K562 (cell line): ENCODE measurements around the gene THADA. TPM values are rescaled to one million over a fixed set of nuclear protein-coding genes. Genes with fewer than 3 reads are reported as not detected.

ENCODE experiments used
- ATAC-seq: fragments of 200-7000 bp; cut with Tn5 transposase; 3 replicates; pipeline ENCODE4 v1.9.1; 2020; ENCODE audit warnings: moderate library complexity
- BruUV-seq: library from RNA; stranded (reverse); fragments of 400-500 nt; replicated peaks from 2 replicates; lab custom pipeline; 2021; lab: Mats Ljungman, UMichigan
- CTCF ChIA-PET: fragments of 300-600 bp; formaldehyde crosslinking; extraction: SDS; loops from one replicate; lab custom pipeline; 2021; ENCODE audit warnings: low intra/inter-chr PET ratio; lab: Yijun Ruan, JAX
- POLR2A ChIA-PET: fragments of 300-600, 350-650 bp; sonication (Branson Sonifier 250); formaldehyde crosslinking; extraction: SDS; loops from one replicate; lab custom pipeline; 2021; ENCODE audit warnings: antibody characterized with exemption, inconsistent platforms; lab: Yijun Ruan, JAX
- DNase-seq, 4 experiments: peaks; one replicate each; pipeline versions ENCODE4 v3.0.0 to v3.0.0-alpha.2; 2011 to 2018; ENCODE audit warnings: low spot score in 3 of 4, mixed read lengths in 3 of 4; ENCODE audit errors: extremely low read depth in 1 of 4
- FAIRE-seq: peaks from 2 replicates; lab custom pipeline; 2011; peaks lifted over from hg19 to GRCh38; lab: Jason Lieb, UNC
- H2AFZ ChIP-seq: 2 replicates; pipeline ENCODE4 v1.6.0; 2011; ENCODE audit warnings: low read depth, low read length, control low read depth, inconsistent platforms
- H3K27ac ChIP-seq: fragments of 200-600 bp; 3 replicates; pipeline ENCODE4 v1.8.0; 2011; ENCODE audit warnings: low read depth, mild to moderate bottlenecking, control low read depth, inconsistent platforms, low read length, moderate library complexity, mixed read lengths; ENCODE audit errors: extremely low read depth
- H3K27me3 ChIP-seq, 2 experiments: fragments of 300-600 bp in 1 of 2; 2 replicates in 1 of 2; 3 replicates in 1 of 2; pipeline versions ENCODE4 v1.6.0 to v1.8.0; 2011; ENCODE audit warnings: inconsistent platforms in 2 of 2, low read length in 2 of 2, mild to moderate bottlenecking in 1 of 2, mixed read lengths in 1 of 2, moderate library complexity in 1 of 2; ENCODE audit not compliant: control insufficient read depth in 2 of 2, insufficient read depth in 2 of 2
- H3K36me3 ChIP-seq: fragments of 300-600 bp; 3 replicates; pipeline ENCODE4 v1.8.0; 2011; ENCODE audit warnings: mild to moderate bottlenecking, low read length, inconsistent platforms; ENCODE audit not compliant: control insufficient read depth, insufficient read depth
- H3K4me1 ChIP-seq, 2 experiments: fragments of 200-600 bp in 1 of 2; replicated peaks in 1 of 2; 2 replicates in 1 of 2; 3 replicates in 1 of 2; pipeline versions ENCODE4 v1.5.1 to v1.8.0; 2011; ENCODE audit warnings: inconsistent platforms in 2 of 2, low read length in 2 of 2, mild to moderate bottlenecking in 1 of 2, mixed read lengths in 1 of 2, moderate library complexity in 1 of 2; ENCODE audit not compliant: control insufficient read depth in 2 of 2, insufficient read depth in 2 of 2
- H3K4me2 ChIP-seq: 2 replicates; pipeline ENCODE4 v1.6.1; 2011; ENCODE audit warnings: low read length, control low read depth, inconsistent platforms, mixed read lengths; ENCODE audit not compliant: insufficient read depth
- H3K4me3 ChIP-seq: fragments of 200-600 bp; sonication (generic), shearing (Covaris generic); 2 replicates; pipeline ENCODE4 v1.5.1; 2016; ENCODE audit warnings: control low read depth, inconsistent platforms
- H3K79me2 ChIP-seq: fragments of 200-600 bp; 3 replicates; pipeline ENCODE4 v1.8.0; 2011; ENCODE audit warnings: low read length, inconsistent platforms; ENCODE audit not compliant: control insufficient read depth, insufficient read depth
- H3K9ac ChIP-seq, 2 experiments: 2 replicates each; pipeline versions ENCODE4 v1.6.0 to v1.6.1; 2011; ENCODE audit warnings: low read depth in 2 of 2, low read length in 2 of 2, control low read depth in 1 of 2, inconsistent platforms in 1 of 2, mild to moderate bottlenecking in 1 of 2, mixed read lengths in 1 of 2; ENCODE audit not compliant: insufficient read depth in 1 of 2
- H3K9me1 ChIP-seq: one replicate; pipeline ENCODE4 v1.6.0; 2011; ENCODE audit warnings: inconsistent platforms, mild to moderate bottlenecking, low read length, moderate library complexity; ENCODE audit not compliant: control insufficient read depth, insufficient read depth
- H3K9me3 ChIP-seq: replicated peaks from 2 replicates; pipeline ENCODE4 v1.5.1; 2011; ENCODE audit warnings: low read depth, low read length, inconsistent platforms; ENCODE audit not compliant: control insufficient read depth, insufficient read depth
- H4K20me1 ChIP-seq: replicated peaks from 2 replicates; pipeline ENCODE4 v1.6.1; 2011; ENCODE audit warnings: low read length, inconsistent platforms, mixed read lengths; ENCODE audit not compliant: control insufficient read depth, insufficient read depth
- FOXK1 ChIP-seq: sonication (generic); formaldehyde crosslinking; IDR thresholded peaks from 2 replicates; pipeline ENCODE4 v1.8.0; 2022; ENCODE audit warnings: missing genetic modification reagents, mild to moderate bottlenecking, borderline replicate concordance
- KLF6 ChIP-seq: fragments of 250-450 bp; sonication (Bioruptor Pico); IDR thresholded peaks from 2 replicates; pipeline ENCODE4 v1.4.0; 2020; ENCODE audit warnings: mild to moderate bottlenecking, moderate library complexity, borderline replicate concordance
- NEUROD1 ChIP-seq: fragments of 150-350 bp; IDR thresholded peaks from 2 replicates; pipeline ENCODE4 v1.6.1; 2014; ENCODE audit warnings: borderline replicate concordance, low read length, low read depth; ENCODE audit not compliant: partially characterized antibody
- WGBS: fragments of 100-300 bp; shearing (Covaris generic); methylation state at CpG from one replicate; pipeline ENCODE4 v1.1.6; 2016; ENCODE audit warnings: low coverage, mixed read lengths; ENCODE audit not compliant: insufficient coverage; ENCODE audit errors: missing lambda C conversion rate; 5-methylcytosine and 5-hydroxymethylcytosine counted together
- in situ Hi-C: fragments of 300-500 bp; cut with MboI; formaldehyde crosslinking; loops from 4 replicates; pipeline ENCODE4 v1.15.0; 2018; ENCODE audit warnings: inconsistent platforms, mixed read lengths
- intact Hi-C: fragments of 100-400 bp; cut with micrococcal nuclease; formaldehyde crosslinking; loops from 2 replicates; pipeline ENCODE4 v1.14.2; 2022
- polyA plus RNA-seq, 8 experiments: library from polyadenylated mRNA; depleted of rRNA in 4 of 8; stranded (reverse) in 5 of 8; unstranded in 3 of 8; fragments of >200 nt; fragmentation: Nextera tagmentation in 2 of 8; fragmentation: Illumina TruSeq in 1 of 8; extraction: Ambion mirVana in 2 of 8; extraction: Trizol in 1 of 8; gene quantifications; 2 replicates each; pipeline versions ENCODE4 v1.2.1 to v1.2.3, GENCODE V29; 2011 to 2014; ENCODE audit warnings: inconsistent platforms in 1 of 8, missing spikeins in 1 of 8
- small RNA-seq: library from RNA; depleted of rRNA; stranded (forward); fragments of <200 nt; gene quantifications from one replicate; pipeline ENCODE3, GENCODE V24; 2014
- total RNA-seq, 7 experiments: library from RNA; depleted of rRNA in 6 of 7; stranded (reverse); fragments of >200 nt in 6 of 7; fragmentation: Illumina TruSeq in 2 of 7; extraction: Trizol in 2 of 7; gene quantifications; 2 replicates each; pipeline versions ENCODE4 v1.2.1 to v1.2.3, GENCODE V29; 2011 to 2021; ENCODE audit warnings: low replicate concordance in 1 of 7

The THADA gene
- total and polyA plus RNA-seq, 9 of the 15 experiments (the other 6 are each of a cell fraction or from before 2014, with no cell fraction given) = 17.8 to 34.7 (median 31.9) TPM

- no peak overlapping the region; the same call in 2 of the 3 replicates for H3K27ac ChIP-seq
- no peaks in the 10 kb centered on the region for H4K20me1 ChIP-seq
- peaks cover 57 to 69% of the 10 kb centered on the region in 2 experiments for H3K4me1 ChIP-seq
- no peak overlapping the region for H3K4me3 ChIP-seq
- in situ Hi-C loops (no loop called here), intact Hi-C loops (no loop called here)
- no peak overlapping the region for H2AFZ ChIP-seq
- H3K27me3 ChIP-seq = no peaks in the 10 kb centered on the region
- no peaks in the 10 kb centered on the region for H3K36me3 ChIP-seq
- POLR2A ChIA-PET = interaction anchor here (1.0 to 1.6 kb wide), 4 partner anchors 9 to 57 kb away, joined by 3 to 6 read pairs (median 4); no protein-coding TSS in a partner anchor
- no peaks in the 10 kb centered on the region for H3K79me2 ChIP-seq
- FAIRE-seq (no peak), DNase-seq (no peak), ATAC-seq (no peak)
- WGBS = 82% methylated on average over 8 of the region's 8 CpGs
- H3K9me3 ChIP-seq = no peaks in the 10 kb centered on the region
- TF ChIP-seq NEUROD1 = no peak
- TF ChIP-seq KLF6 (CRISPR knock-in tag) = no peak
- TF ChIP-seq FOXK1 = 0 out of 2 replicates have a peak, but pooled peaks have one; percentile 37
- CTCF ChIA-PET = interaction anchor here (0.6 kb wide), 1 partner anchor 373 kb away, joined by 3 read pairs; no protein-coding TSS in a partner anchor
- peak overlapping the region; percentile 6; the same call in 1 of the 2 replicates for H3K4me2 ChIP-seq
- H3K9me1 ChIP-seq = no peaks in the 10 kb centered on the region
- peak overlapping the region; percentile 24 to 81; a peak in 1 of 4 replicates for H3K9ac ChIP-seq
- BruUV-seq = no TSS peak
These were observed 414.9 kb downstream of the THADA start for GRCh38 chr2:43180897-43181296.

Small RNA genes lying within 50 kb of the gene (small RNA-seq; reads per million reads assigned to genes)
- gene RF00019 = not detected
- not detected for gene RN7SL531P
- gene RNU6-958P = not detected

Other genes starting within 250 kb of the THADA start
- gene PLEKHH2, start 41.2 kb upstream of the THADA start, total RNA-seq (2014; rRNA removed) = 1.3 and 2.7 TPM in 2 replicates
- gene PLEKHH2, start 41.2 kb upstream of the THADA start, total RNA-seq (2014; rRNA removed; fragmentation: Illumina TruSeq; extraction: Trizol) = 3.1 and 3.7 TPM in 2 replicates
- 1.5 and 1.8 TPM in 2 replicates for gene PLEKHH2, start 41.2 kb upstream of the THADA start, total RNA-seq (2015; rRNA removed; fragmentation: Illumina TruSeq; extraction: Trizol)
- gene PLEKHH2, start 41.2 kb upstream of the THADA start, total RNA-seq (2021) = 2.1 and 3.1 TPM in 2 replicates
- gene PLEKHH2, start 41.2 kb upstream of the THADA start, polyA plus RNA-seq (2011; rRNA removed) = 12.9 and 13.5 TPM in 2 replicates
- gene PLEKHH2, start 41.2 kb upstream of the THADA start, polyA plus RNA-seq (2014; fragmentation: Illumina TruSeq; extraction: Trizol) = 3.5 and 3.9 TPM in 2 replicates
- gene PLEKHH2, start 41.2 kb upstream of the THADA start, polyA plus RNA-seq (2014; fragmentation: Nextera tagmentation; extraction: Ambion mirVana) = under 1 TPM; 0.77 to 0.86 TPM
- gene PLEKHH2, start 41.2 kb upstream of the THADA start, polyA plus RNA-seq (2014; rRNA removed) = 2.0 and 2.7 TPM in 2 replicates
- gene C1GALT1C1L, start 80.4 kb upstream of the THADA start, total RNA-seq (2014; rRNA removed) = 0.49 and 1.0 TPM in 2 replicates
- 1.6 and 1.9 TPM in 2 replicates for gene C1GALT1C1L, start 80.4 kb upstream of the THADA start, total RNA-seq (2014; rRNA removed; fragmentation: Illumina TruSeq; extraction: Trizol)
- gene C1GALT1C1L, start 80.4 kb upstream of the THADA start, total RNA-seq (2015; rRNA removed; fragmentation: Illumina TruSeq; extraction: Trizol) = 1.0 and 1.2 TPM in 2 replicates
- gene C1GALT1C1L, start 80.4 kb upstream of the THADA start, total RNA-seq (2021) = 1.5 and 1.6 TPM in 2 replicates
- 4.2 and 4.4 TPM in 2 replicates for gene C1GALT1C1L, start 80.4 kb upstream of the THADA start, polyA plus RNA-seq (2011; rRNA removed)
- gene C1GALT1C1L, start 80.4 kb upstream of the THADA start, polyA plus RNA-seq (2014; fragmentation: Illumina TruSeq; extraction: Trizol) = 1.6 and 1.7 TPM in 2 replicates
- 1 to 10 TPM; 3.1 to 3.5 TPM for gene C1GALT1C1L, start 80.4 kb upstream of the THADA start, polyA plus RNA-seq (2014; fragmentation: Nextera tagmentation; extraction: Ambion mirVana)
- gene C1GALT1C1L, start 80.4 kb upstream of the THADA start, polyA plus RNA-seq (2014; rRNA removed) = 2.1 and 4.1 TPM in 2 replicates
- gene DYNC2LI1, start 178.0 kb upstream of the THADA start, total RNA-seq (2014; rRNA removed) = 12.4 and 23.8 TPM in 2 replicates
- gene DYNC2LI1, start 178.0 kb upstream of the THADA start, total RNA-seq (2014; rRNA removed; fragmentation: Illumina TruSeq; extraction: Trizol) = 25.8 and 28.3 TPM in 2 replicates
- gene DYNC2LI1, start 178.0 kb upstream of the THADA start, total RNA-seq (2015; rRNA removed; fragmentation: Illumina TruSeq; extraction: Trizol) = 20.2 and 25.3 TPM in 2 replicates
- 12.5 and 14.1 TPM in 2 replicates for gene DYNC2LI1, start 178.0 kb upstream of the THADA start, total RNA-seq (2021)
- gene DYNC2LI1, start 178.0 kb upstream of the THADA start, polyA plus RNA-seq (2011; rRNA removed) = 33.3 and 42.2 TPM in 2 replicates
- 20.3 and 22.5 TPM in 2 replicates for gene DYNC2LI1, start 178.0 kb upstream of the THADA start, polyA plus RNA-seq (2014; fragmentation: Illumina TruSeq; extraction: Trizol)
- gene DYNC2LI1, start 178.0 kb upstream of the THADA start, polyA plus RNA-seq (2014; fragmentation: Nextera tagmentation; extraction: Ambion mirVana) = 10 to 100 TPM; 37.5 to 40.0 TPM
- 25.3 and 26.3 TPM in 2 replicates for gene DYNC2LI1, start 178.0 kb upstream of the THADA start, polyA plus RNA-seq (2014; rRNA removed)
- gene ABCG5, start 242.8 kb upstream of the THADA start, total RNA-seq (2014; rRNA removed) = not detected in 2 replicates
- not detected in 2 replicates for gene ABCG5, start 242.8 kb upstream of the THADA start, total RNA-seq (2014; rRNA removed; fragmentation: Illumina TruSeq; extraction: Trizol)
- not detected in 2 replicates for gene ABCG5, start 242.8 kb upstream of the THADA start, total RNA-seq (2015; rRNA removed; fragmentation: Illumina TruSeq; extraction: Trizol)
- not detected in 2 replicates for gene ABCG5, start 242.8 kb upstream of the THADA start, total RNA-seq (2021)
- not detected in 2 replicates for gene ABCG5, start 242.8 kb upstream of the THADA start, polyA plus RNA-seq (2011; rRNA removed)
- not detected in 2 replicates for gene ABCG5, start 242.8 kb upstream of the THADA start, polyA plus RNA-seq (2014; fragmentation: Illumina TruSeq; extraction: Trizol)
- gene ABCG5, start 242.8 kb upstream of the THADA start, polyA plus RNA-seq (2014; fragmentation: Nextera tagmentation; extraction: Ambion mirVana) = under 1 TPM; 0.01 TPM
- gene ABCG5, start 242.8 kb upstream of the THADA start, polyA plus RNA-seq (2014; rRNA removed) = not detected in 2 replicates
- not detected in 2 replicates for gene ABCG8, start 242.9 kb upstream of the THADA start, total RNA-seq (2014; rRNA removed)
- gene ABCG8, start 242.9 kb upstream of the THADA start, total RNA-seq (2014; rRNA removed; fragmentation: Illumina TruSeq; extraction: Trizol) = not detected in 2 replicates
- not detected in 2 replicates for gene ABCG8, start 242.9 kb upstream of the THADA start, total RNA-seq (2015; rRNA removed; fragmentation: Illumina TruSeq; extraction: Trizol)
- gene ABCG8, start 242.9 kb upstream of the THADA start, total RNA-seq (2021) = not detected in 2 replicates
- not detected in 2 replicates for gene ABCG8, start 242.9 kb upstream of the THADA start, polyA plus RNA-seq (2011; rRNA removed)
- not detected in 2 replicates for gene ABCG8, start 242.9 kb upstream of the THADA start, polyA plus RNA-seq (2014; fragmentation: Illumina TruSeq; extraction: Trizol)
- not detected for gene ABCG8, start 242.9 kb upstream of the THADA start, polyA plus RNA-seq (2014; fragmentation: Nextera tagmentation; extraction: Ambion mirVana)
- not detected in 2 replicates for gene ABCG8, start 242.9 kb upstream of the THADA start, polyA plus RNA-seq (2014; rRNA removed)